Uterus (tissue), 4 donors: ENCODE data around the gene ARMC10. TPM values are rescaled to one million over a fixed set of nuclear protein-coding genes. Genes with fewer than 3 reads are reported as not detected.
"Not testable (repeated sequence)": the region's sequence is repeated elsewhere in the genome, so short reads cannot be mapped to it uniquely, and the experiment has no call there.

Experiments used
- DNase-seq, 2 donors: peaks; one replicate each; pipeline ENCODE4 v3.0.0-alpha.2; 2019 to 2020
- H3K27ac ChIP-seq, 2 donors: fragments of 200-600 bp; sonication (generic); 1 replicate in 1 of 2; 2 replicates in 1 of 2; pipeline ENCODE4 v1.5.1; 2016 to 2018
- H3K27me3 ChIP-seq, 2 donors: fragments of 200-600 bp; sonication (generic); one replicate each; pipeline ENCODE4 v1.5.1; 2018 to 2019; ENCODE audit warnings: control low read depth in 1 of 2
- H3K36me3 ChIP-seq, 2 donors: fragments of 200-600 bp; sonication (generic); one replicate each; pipeline ENCODE4 v1.5.1; 2019; ENCODE audit warnings: control low read depth in 1 of 2
- H3K4me1 ChIP-seq, 2 donors: fragments of 200-600 bp; sonication (generic); one replicate each; pipeline ENCODE4 v1.5.1; 2018 to 2019; ENCODE audit warnings: control low read depth in 1 of 2
- H3K4me3 ChIP-seq, 2 donors: fragments of 200-600 bp; sonication (generic); 1 replicate in 1 of 2; 2 replicates in 1 of 2; pipeline ENCODE4 v1.5.1; 2018 to 2019; ENCODE audit warnings: mild to moderate bottlenecking in 1 of 2
- H3K9me3 ChIP-seq, 2 donors: fragments of 200-600 bp; sonication (generic); one replicate each; pipeline ENCODE4 v1.5.1; 2019; ENCODE audit warnings: control low read depth in 1 of 2
- CTCF ChIP-seq, 4 experiments: fragments of 200-600 bp in 2 of 4; fragments of 450-650 bp in 2 of 4; sonication (generic) in 2 of 4; IDR thresholded peaks; one replicate each; pipeline ENCODE4 v1.5.1; 2016 to 2019; ENCODE audit warnings: antibody characterized with exemption in 4 of 4, mild to moderate bottlenecking in 2 of 4, moderate library complexity in 1 of 4
- POLR2A ChIP-seq, 2 donors: fragments of 450-650 bp; IDR thresholded peaks; one replicate each; pipeline ENCODE4 v1.6.1; 2016; ENCODE audit warnings: antibody characterized with exemption in 2 of 2, mild to moderate bottlenecking in 1 of 2, moderate library complexity in 1 of 2
- intact Hi-C: fragments of 100-400 bp; cut with DNase I; formaldehyde crosslinking; loops from one replicate; pipeline ENCODE4 v1.15.1; 2023; ENCODE audit warnings: low total_unique reads
- total RNA-seq, 4 donors: library from RNA; depleted of rRNA in 3 of 4; stranded (reverse); fragments of >200 nt in 3 of 4; gene quantifications; one replicate each; pipeline versions ENCODE4 v1.1.0 to v1.2.4, GENCODE V29; 2014 to 2023
- donor health status: DM: yes; HTN: yes; CAD: no.

Gene ARMC10
- total RNA-seq, 4 donors from 2014 or later = 47.0 to 66.1 (median 57.2) TPM

GRCh38 chr7:103037476-103037822 is 37.5 kb upstream of the ARMC10 start:
- no peak overlapping the region for H3K27ac ChIP-seq
- H3K36me3 ChIP-seq = no peaks in the 10 kb centered on the region
- intact Hi-C loops = no loop called here
- no peaks in the 10 kb centered on the region for H3K4me1 ChIP-seq
- no peaks in the 10 kb centered on the region for H3K9me3 ChIP-seq
- TF ChIP-seq POLR2A (IDR thresholded peaks at IDR 0.05) (no peak), CTCF (IDR thresholded peaks at IDR 0.05) (no peak)
- no peaks in the 10 kb centered on the region for H3K27me3 ChIP-seq
- H3K4me3 ChIP-seq = no peak overlapping the region
- no peak for DNase-seq

- H3K27ac ChIP-seq, H3K36me3 ChIP-seq, H3K27me3 ChIP-seq, H3K4me3 ChIP-seq, intact Hi-C loops, DNase-seq, H3K9me3 ChIP-seq, H3K4me1 ChIP-seq: not testable (repeated sequence)
Observed at GRCh38 chr7:103037823-103038739, 36.9 kb upstream of the ARMC10 start.

- H3K4me3 ChIP-seq, H3K27ac ChIP-seq, H3K4me1 ChIP-seq, H3K36me3 ChIP-seq, intact Hi-C loops, H3K27me3 ChIP-seq, DNase-seq, H3K9me3 ChIP-seq: not testable (repeated sequence)
Observed at GRCh38 chr7:103041815-103042214, 33.1 kb upstream of the ARMC10 start.

- H3K9me3 ChIP-seq = no peaks in the 10 kb centered on the region
- no peak overlapping the region for H3K27ac ChIP-seq
- no peaks in the 10 kb centered on the region for H3K4me1 ChIP-seq
- intact Hi-C loops = no loop called here
- DNase-seq = no peak
- TF ChIP-seq POLR2A (IDR thresholded peaks at IDR 0.05) = no peak
- H3K36me3 ChIP-seq = no peaks in the 10 kb centered on the region
- no peak overlapping the region for H3K4me3 ChIP-seq
- no peaks in the 10 kb centered on the region for H3K27me3 ChIP-seq
Observed at GRCh38 chr7:103048833-103049232, 26.1 kb upstream of the ARMC10 start.

GRCh38 chr7:103051519-103051918 is 23.4 kb upstream of the ARMC10 start:
- intact Hi-C loops = no loop called here
- TF ChIP-seq POLR2A (IDR thresholded peaks at IDR 0.05) = no peak
- TF ChIP-seq CTCF (IDR thresholded peaks at IDR 0.05) = no peak

GRCh38 chr7:103056006-103056405 is 18.9 kb upstream of the ARMC10 start:
- intact Hi-C loops, H3K27ac ChIP-seq, H3K36me3 ChIP-seq, H3K27me3 ChIP-seq, DNase-seq, H3K4me3 ChIP-seq, H3K9me3 ChIP-seq, H3K4me1 ChIP-seq: not testable (repeated sequence)

More at GRCh38 chr7:103051519-103051918, 23.4 kb upstream of the ARMC10 start:
- H3K27ac ChIP-seq = no peak overlapping the region
- H3K4me3 ChIP-seq = no peak overlapping the region
- no peaks in the 10 kb centered on the region for H3K36me3 ChIP-seq
- no peaks in the 10 kb centered on the region for H3K27me3 ChIP-seq
- H3K9me3 ChIP-seq = no peaks in the 10 kb centered on the region
- no peaks in the 10 kb centered on the region for H3K4me1 ChIP-seq
- no peak for DNase-seq

- Histone ChIP-seq H3K27ac (no peak overlapping the region), H3K27me3 (no peaks in the 10 kb centered on the region), H3K4me1 (no peaks in the 10 kb centered on the region), H3K9me3 (no peaks in the 10 kb centered on the region), H3K4me3 (no peak overlapping the region), H3K36me3 (no peaks in the 10 kb centered on the region)
- TF ChIP-seq CTCF (IDR thresholded peaks at IDR 0.05) = no peak
- TF ChIP-seq POLR2A (IDR thresholded peaks at IDR 0.05) = no peak
- no peak for DNase-seq
- intact Hi-C loops = no loop called here
Observed at GRCh38 chr7:103058122-103058521, 16.8 kb upstream of the ARMC10 start.
